ENCODE results near the gene CFAP46. TPM values are rescaled to one million over a fixed set of nuclear protein-coding genes. Genes with fewer than 3 reads are reported as not detected.
A peak's percentile ranks its signal among the peaks of the same experiment; 100 is the strongest.
"Not testable (repeated sequence)": the region's sequence is repeated elsewhere in the genome, so short reads cannot be mapped to it uniquely, and the experiment has no call there.

CFAP46 gene
- total RNA-seq, 2 experiments from 2014 or later = not detected

GRCh38 chr10:132904814-132905649, 37.3 kb downstream of the CFAP46 start:
- no peaks in the 10 kb centered on the region for H3K9me2 ChIP-seq (ENCODE audit: insufficient read depth, low read length)
- TF ChIP-seq, protein P1, sequence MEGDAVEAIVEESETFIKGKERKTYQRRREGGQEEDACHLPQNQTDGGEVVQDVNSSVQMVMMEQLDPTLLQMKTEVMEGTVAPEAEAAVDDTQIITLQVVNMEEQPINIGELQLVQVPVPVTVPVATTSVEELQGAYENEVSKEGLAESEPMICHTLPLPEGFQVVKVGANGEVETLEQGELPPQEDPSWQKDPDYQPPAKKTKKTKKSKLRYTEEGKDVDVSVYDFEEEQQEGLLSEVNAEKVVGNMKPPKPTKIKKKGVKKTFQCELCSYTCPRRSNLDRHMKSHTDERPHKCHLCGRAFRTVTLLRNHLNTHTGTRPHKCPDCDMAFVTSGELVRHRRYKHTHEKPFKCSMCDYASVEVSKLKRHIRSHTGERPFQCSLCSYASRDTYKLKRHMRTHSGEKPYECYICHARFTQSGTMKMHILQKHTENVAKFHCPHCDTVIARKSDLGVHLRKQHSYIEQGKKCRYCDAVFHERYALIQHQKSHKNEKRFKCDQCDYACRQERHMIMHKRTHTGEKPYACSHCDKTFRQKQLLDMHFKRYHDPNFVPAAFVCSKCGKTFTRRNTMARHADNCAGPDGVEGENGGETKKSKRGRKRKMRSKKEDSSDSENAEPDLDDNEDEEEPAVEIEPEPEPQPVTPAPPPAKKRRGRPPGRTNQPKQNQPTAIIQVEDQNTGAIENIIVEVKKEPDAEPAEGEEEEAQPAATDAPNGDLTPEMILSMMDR (conservative IDR thresholded peaks at IDR 0.05; ENCODE audit: low read length) = no peak
- no peak for TF ChIP-seq EZH2phosphoT487 (IDR thresholded peaks at IDR 0.05; ENCODE audit: borderline replicate concordance, low read depth, low read length)
- H3K4me1 ChIP-seq (ENCODE audit: insufficient read depth, low read length, poor library complexity, severe bottlenecking) = no peaks in the 10 kb centered on the region
- BruUV-seq (replicated peaks) = no TSS peak
- H3K27ac ChIP-seq (ENCODE audit: low read depth, low read length, poor library complexity, severe bottlenecking) = no peak overlapping the region
- CTCF ChIA-PET (ENCODE audit: unreplicated experiment) = interaction anchor here (1.1 kb wide), 1 partner anchor 10 kb away, joined by 3 read pairs; no protein-coding TSS in a partner anchor
- intact Hi-C loops (cut with micrococcal nuclease; ENCODE audit: unreplicated experiment) = no loop called here
- H3K36me3 ChIP-seq (ENCODE audit: insufficient read depth, low read length) = no peaks in the 10 kb centered on the region
- no peak overlapping the region for H3K4me2 ChIP-seq (ENCODE audit: low read length)
- no peak overlapping the region for H2AFZ ChIP-seq (ENCODE audit: low read length)
- H3K4me3 ChIP-seq (ENCODE audit: low read depth, low read length, poor library complexity, severe bottlenecking) = no peak overlapping the region
- no peak for DNase-seq (ENCODE audit: low spot score)
- H4K20me1 ChIP-seq (ENCODE audit: insufficient read depth, low read length) = no peaks in the 10 kb centered on the region
- POLR2A ChIA-PET = interaction anchor here (0.7 kb wide), 1 partner anchor 450 kb away, joined by 4 read pairs; no protein-coding TSS in a partner anchor
- H3K9me3 ChIP-seq (ENCODE audit: low read length) = no peaks in the 10 kb centered on the region
- H3K79me2 ChIP-seq (ENCODE audit: insufficient read depth, low read depth, low read length) = no peaks in the 10 kb centered on the region

DNA sequence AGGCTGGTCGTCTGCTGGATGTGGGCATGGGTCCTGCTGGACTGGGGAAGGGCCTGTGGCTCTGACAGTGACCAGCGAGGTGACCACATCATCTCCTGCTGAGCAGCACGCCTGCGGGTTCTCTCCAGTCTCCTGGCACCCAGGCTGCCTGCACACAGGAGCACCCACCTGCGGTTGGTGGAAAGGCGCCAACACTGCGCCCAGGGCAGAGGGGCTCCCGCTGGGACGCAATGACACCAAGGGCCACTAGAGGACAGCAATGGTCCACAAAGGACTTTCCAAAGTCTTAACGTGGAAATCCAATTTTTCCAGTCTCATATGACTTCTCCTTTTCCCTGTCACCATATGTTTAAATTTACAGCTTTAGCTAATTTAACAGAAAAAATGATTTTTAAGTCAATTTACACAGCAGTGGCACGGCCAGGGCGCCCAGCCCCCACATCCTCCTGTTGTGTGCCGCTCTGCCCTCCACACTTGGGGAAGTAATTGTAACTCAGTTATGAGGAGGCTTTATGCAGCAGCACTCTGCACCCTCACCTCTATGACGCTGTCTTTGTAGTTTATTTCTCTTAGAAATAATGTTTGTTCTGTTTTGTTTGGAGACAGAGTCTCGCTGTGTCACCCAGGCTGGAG, 38.1 kb downstream of the CFAP46 start:
- ChIA-PET POLR2A (no interaction called here), CTCF (ENCODE audit: unreplicated experiment) (interaction anchor here (1.1 kb wide), 1 partner anchor 11 kb away, joined by 3 read pairs; no protein-coding TSS in a partner anchor)
- BruUV-seq (replicated peaks) = no TSS peak
- peak; percentile 15 for DNase-seq (ENCODE audit: low spot score)
- Histone ChIP-seq H4K20me1 (ENCODE audit: insufficient read depth, low read length) (no peaks in the 10 kb centered on the region), H2AFZ (ENCODE audit: low read length) (no peak overlapping the region), H3K79me2 (ENCODE audit: insufficient read depth, low read depth, low read length) (no peaks in the 10 kb centered on the region), H3K4me3 (ENCODE audit: low read depth, low read length, poor library complexity, severe bottlenecking) (no peak overlapping the region), H3K9me3 (ENCODE audit: low read length) (no peaks in the 10 kb centered on the region), H3K27ac (ENCODE audit: low read depth, low read length, poor library complexity, severe bottlenecking) (no peak overlapping the region), H3K4me2 (ENCODE audit: low read length) (no peak overlapping the region), H3K9me2 (ENCODE audit: insufficient read depth, low read length) (no peaks in the 10 kb centered on the region), H3K36me3 (ENCODE audit: insufficient read depth, low read length) (no peaks in the 10 kb centered on the region), H3K4me1 (ENCODE audit: insufficient read depth, low read length, poor library complexity, severe bottlenecking) (no peaks in the 10 kb centered on the region)
- TF ChIP-seq EZH2phosphoT487 (IDR thresholded peaks at IDR 0.05; ENCODE audit: borderline replicate concordance, low read depth, low read length) = no peak
- TF ChIP-seq, protein P1 (conservative IDR thresholded peaks at IDR 0.05; ENCODE audit: low read length) = peak; percentile 78
- intact Hi-C loops (cut with micrococcal nuclease; ENCODE audit: unreplicated experiment) = no loop called here

DNA sequence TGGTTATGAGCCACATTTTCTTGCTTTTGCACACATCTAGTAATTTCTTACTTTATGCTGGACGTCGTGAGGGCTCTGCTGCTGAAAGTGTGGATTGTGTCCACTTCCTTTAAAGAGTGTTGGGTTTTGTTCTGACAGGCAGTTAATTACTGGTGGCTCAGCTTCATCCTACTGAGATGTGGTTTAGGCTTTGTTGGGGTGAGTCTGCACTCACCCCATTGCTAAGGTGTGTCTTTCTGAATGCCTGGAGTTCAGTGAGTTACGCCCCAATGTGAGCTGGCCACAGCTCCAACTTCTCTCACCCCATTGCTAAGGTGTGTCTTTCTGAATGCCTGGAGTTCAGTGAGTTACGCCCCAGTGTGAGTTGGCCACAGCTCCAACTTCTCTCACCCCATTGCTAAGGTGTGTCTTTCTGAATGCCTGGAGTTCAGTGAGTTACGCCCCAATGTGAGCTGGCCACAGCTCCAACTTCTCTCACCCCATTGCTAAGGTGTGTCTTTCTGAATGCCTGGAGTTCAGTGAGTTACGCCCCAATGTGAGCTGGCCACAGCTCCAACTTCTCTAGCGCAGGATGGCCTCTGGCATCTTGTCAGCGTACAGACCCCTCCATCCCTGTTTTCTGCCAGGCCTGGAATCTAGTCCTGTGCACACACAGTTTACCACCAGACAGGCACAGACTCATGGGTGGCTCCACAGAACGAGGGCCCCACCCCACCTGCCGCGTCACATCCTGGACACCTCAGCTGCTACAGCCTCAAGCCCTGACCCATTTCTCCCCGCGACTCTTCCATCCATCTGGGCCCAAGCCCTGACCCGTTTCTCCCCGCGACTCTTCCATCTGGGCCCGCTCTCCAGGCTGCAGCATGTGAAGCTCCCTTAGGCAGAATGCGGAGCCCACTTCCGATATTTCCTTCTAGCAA, 39.5 kb downstream of the CFAP46 start:
- H3K27ac ChIP-seq (ENCODE audit: low read depth, low read length, poor library complexity, severe bottlenecking); BruUV-seq (replicated peaks); H3K4me1 ChIP-seq (ENCODE audit: insufficient read depth, low read length, poor library complexity, severe bottlenecking); H3K79me2 ChIP-seq (ENCODE audit: insufficient read depth, low read depth, low read length); H3K9me2 ChIP-seq (ENCODE audit: insufficient read depth, low read length); intact Hi-C loops (cut with micrococcal nuclease; ENCODE audit: unreplicated experiment); H3K36me3 ChIP-seq (ENCODE audit: insufficient read depth, low read length); H3K4me3 ChIP-seq (ENCODE audit: low read depth, low read length, poor library complexity, severe bottlenecking); DNase-seq (ENCODE audit: low spot score); CTCF ChIA-PET (ENCODE audit: unreplicated experiment); H3K9me3 ChIP-seq (ENCODE audit: low read length); H3K4me2 ChIP-seq (ENCODE audit: low read length); H2AFZ ChIP-seq (ENCODE audit: low read length); H4K20me1 ChIP-seq (ENCODE audit: insufficient read depth, low read length); POLR2A ChIA-PET: not testable (repeated sequence)
